ENCODE measurements around the gene SSNA1. TPM values are rescaled to one million over a fixed set of nuclear protein-coding genes. Genes with fewer than 3 reads are reported as not detected.

The SSNA1 gene
- polyA plus RNA-seq, 1 experiment, result 35.0 TPM

DNA sequence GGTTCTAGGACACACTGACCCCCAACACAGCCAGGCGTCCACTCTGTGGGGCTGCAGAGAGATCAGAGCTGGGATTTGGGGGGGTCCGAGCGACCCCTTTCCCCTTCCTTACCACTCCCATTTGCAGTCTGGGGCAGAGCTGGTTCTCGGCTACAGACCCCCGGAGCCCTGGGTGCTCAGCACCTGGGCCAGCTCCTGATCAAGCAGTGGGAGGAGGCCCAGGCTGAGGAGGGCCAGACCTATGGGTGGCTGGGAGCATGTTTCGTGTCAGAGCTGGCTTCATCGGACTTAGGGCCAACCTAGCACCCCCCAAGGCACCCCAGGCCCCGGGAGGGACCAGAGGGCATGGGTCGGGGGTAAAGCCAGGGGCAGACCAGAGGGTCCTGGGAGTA, 42.0 kb upstream of the SSNA1 start:
- ChIA-PET CTCF (no interaction called here), POLR2A (no interaction called here)
- Histone ChIP-seq H3K9me3 (ENCODE audit: control insufficient read depth, insufficient read depth, low read length) (peaks cover 10% of the 10 kb centered on the region; the same call in 1 of the 2 replicates), H3K27ac (ENCODE audit: low read depth, low read length) (no peak overlapping the region), H3K27me3 (ENCODE audit: control insufficient read depth, insufficient read depth, low read length) (peaks cover 16% of the 10 kb centered on the region), H3K4me3 (ENCODE audit: low read depth, low read length) (no peak overlapping the region)
- no peak for DNase-seq (ENCODE audit: low read depth, low spot score)
- TF ChIP-seq CTCF (IDR thresholded peaks at IDR 0.05; ENCODE audit: low read depth, low read length), result no peak

DNA sequence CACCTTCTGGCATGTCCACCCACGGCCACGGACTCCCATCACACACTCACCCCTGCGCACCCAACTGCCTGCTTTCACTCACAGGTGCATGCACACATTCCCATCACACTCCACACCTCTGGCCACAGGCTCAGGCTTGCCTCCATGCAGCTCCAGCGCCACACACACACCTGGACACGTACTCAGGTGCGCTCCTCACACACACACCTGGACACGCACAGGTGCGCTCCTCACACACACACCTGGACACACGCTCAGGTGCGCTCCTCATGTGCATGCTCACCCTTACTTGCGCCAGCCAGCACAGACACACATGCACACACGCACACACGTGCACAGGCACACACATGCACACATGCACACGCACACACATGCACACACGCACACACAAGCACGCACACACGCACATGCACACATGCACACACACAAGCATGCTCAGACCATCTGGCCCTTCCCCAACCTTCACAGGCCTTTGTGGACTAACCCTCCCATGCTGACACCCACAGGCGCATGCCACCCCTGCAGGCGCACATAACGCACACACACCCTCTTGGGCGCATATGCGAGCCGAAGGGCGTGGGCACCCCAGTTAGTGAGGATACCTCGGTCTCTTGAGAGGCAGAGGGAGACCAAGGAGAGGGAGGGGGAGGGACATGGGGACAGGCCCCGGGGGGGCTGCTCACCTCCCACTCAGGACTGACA, 41.2 kb upstream of the SSNA1 start:
- peaks cover 14% of the 10 kb centered on the region for H3K27me3 ChIP-seq (ENCODE audit: control insufficient read depth, insufficient read depth, low read length)
- CTCF ChIA-PET, result no interaction called here
- peaks cover 10% of the 10 kb centered on the region; the same call in 1 of the 2 replicates for H3K9me3 ChIP-seq (ENCODE audit: control insufficient read depth, insufficient read depth, low read length)
- TF ChIP-seq CTCF (IDR thresholded peaks at IDR 0.05; ENCODE audit: low read depth, low read length), result no peak
- POLR2A ChIA-PET, result no interaction called here
- no peak overlapping the region for H3K4me3 ChIP-seq (ENCODE audit: low read depth, low read length)
- no peak for DNase-seq (ENCODE audit: low read depth, low spot score)
- no peak overlapping the region for H3K27ac ChIP-seq (ENCODE audit: low read depth, low read length)

GRCh38 chr9:137147793-137148160, 40.7 kb upstream of the SSNA1 start:
- peaks cover 14% of the 10 kb centered on the region; the same call in 1 of the 2 replicates for H3K9me3 ChIP-seq (ENCODE audit: control insufficient read depth, insufficient read depth, low read length)
- TF ChIP-seq CTCF (IDR thresholded peaks at IDR 0.05; ENCODE audit: low read depth, low read length), result no peak
- no peak overlapping the region for H3K4me3 ChIP-seq (ENCODE audit: low read depth, low read length)
- DNase-seq (ENCODE audit: low read depth, low spot score), result no peak
- POLR2A ChIA-PET, result no interaction called here
- peaks cover 12% of the 10 kb centered on the region for H3K27me3 ChIP-seq (ENCODE audit: control insufficient read depth, insufficient read depth, low read length)
- CTCF ChIA-PET, result no interaction called here
- no peak overlapping the region for H3K27ac ChIP-seq (ENCODE audit: low read depth, low read length)

DNA sequence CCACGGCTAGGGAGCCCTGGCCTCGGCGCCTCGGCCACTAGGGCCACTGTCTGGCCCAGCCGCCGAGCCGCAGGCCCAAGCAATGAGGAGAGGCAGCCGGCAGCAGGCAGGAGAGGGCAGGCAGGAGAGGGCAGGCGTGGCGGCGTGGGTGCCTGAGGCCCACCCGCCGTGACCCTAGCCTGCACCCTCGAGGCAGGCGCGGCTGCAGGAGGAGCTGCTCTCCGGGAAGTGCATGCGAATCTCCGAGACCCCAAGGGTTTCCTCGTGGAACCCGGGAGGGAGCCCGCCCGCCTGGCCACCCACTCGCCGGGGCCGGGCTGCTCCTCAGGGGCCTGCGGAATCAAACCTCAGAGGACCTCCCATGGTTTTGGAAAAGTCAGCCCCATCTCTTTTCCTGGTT, 40.2 kb upstream of the SSNA1 start:
- H3K9me3 ChIP-seq (ENCODE audit: control insufficient read depth, insufficient read depth, low read length), result peaks cover 14% of the 10 kb centered on the region; the same call in 1 of the 2 replicates
- H3K27me3 ChIP-seq (ENCODE audit: control insufficient read depth, insufficient read depth, low read length), result peaks cover 8% of the 10 kb centered on the region
- no peak overlapping the region for H3K27ac ChIP-seq (ENCODE audit: low read depth, low read length)
- DNase-seq (ENCODE audit: low read depth, low spot score), result no peak
- ChIA-PET CTCF (no interaction called here), POLR2A (no interaction called here)
- no peak for TF ChIP-seq CTCF (IDR thresholded peaks at IDR 0.05; ENCODE audit: low read depth, low read length)
- H3K4me3 ChIP-seq (ENCODE audit: low read depth, low read length), result no peak overlapping the region

- Histone ChIP-seq H3K9me3 (ENCODE audit: control insufficient read depth, insufficient read depth, low read length) (peaks cover 14% of the 10 kb centered on the region; the same call in 1 of the 2 replicates), H3K4me3 (ENCODE audit: low read depth, low read length) (no peak overlapping the region), H3K27ac (ENCODE audit: low read depth, low read length) (no peak overlapping the region), H3K27me3 (ENCODE audit: control insufficient read depth, insufficient read depth, low read length) (peaks cover 6% of the 10 kb centered on the region)
- ChIA-PET CTCF (no interaction called here), POLR2A (no interaction called here)
- DNase-seq (ENCODE audit: low read depth, low spot score), result no peak
- no peak for TF ChIP-seq CTCF (IDR thresholded peaks at IDR 0.05; ENCODE audit: low read depth, low read length)
These were observed 39.8 kb upstream of the SSNA1 start for GRCh38 chr9:137148661-137149060.
